MG63 (cell line): Measurements from ENCODE around the gene CCDC40. TPM values are rescaled to one million over a fixed set of nuclear protein-coding genes. Genes with fewer than 3 reads are reported as not detected.
A peak's percentile ranks its signal among the peaks of the same experiment; 100 is the strongest.

Source experiments
- DNase-seq: peaks from one replicate; pipeline ENCODE4 v3.0.0-alpha.2; 2020
- H3K27me3 ChIP-seq: fragments of 250-450 bp; sonication (Bioruptor Pico); 2 replicates; pipeline ENCODE4 v1.5.1; 2020; ENCODE audit warnings: mild to moderate bottlenecking, moderate library complexity
- H3K36me3 ChIP-seq: fragments of 250-450 bp; sonication (Bioruptor Pico); 2 replicates; pipeline ENCODE4 v1.5.1; 2020; ENCODE audit warnings: mild to moderate bottlenecking, moderate library complexity
- H3K4me3 ChIP-seq: fragments of 250-450 bp; sonication (Bioruptor Pico); 2 replicates; pipeline ENCODE4 v1.5.1; 2020; ENCODE audit warnings: mild to moderate bottlenecking, moderate library complexity
- H3K9me3 ChIP-seq: fragments of 250-450 bp; sonication (Bioruptor Pico); 2 replicates; pipeline ENCODE4 v1.5.1; 2020; ENCODE audit warnings: mild to moderate bottlenecking, moderate library complexity
- total RNA-seq: library from RNA; depleted of rRNA; stranded (reverse); fragments of >200 nt; shearing (Covaris generic); gene quantifications from 2 replicates; pipeline ENCODE4 v1.2.3, GENCODE V29; 2014; ENCODE audit warnings: low replicate concordance

CCDC40 gene
- total RNA-seq, 1 experiment from 2014 or later: 9.7 TPM

DNA sequence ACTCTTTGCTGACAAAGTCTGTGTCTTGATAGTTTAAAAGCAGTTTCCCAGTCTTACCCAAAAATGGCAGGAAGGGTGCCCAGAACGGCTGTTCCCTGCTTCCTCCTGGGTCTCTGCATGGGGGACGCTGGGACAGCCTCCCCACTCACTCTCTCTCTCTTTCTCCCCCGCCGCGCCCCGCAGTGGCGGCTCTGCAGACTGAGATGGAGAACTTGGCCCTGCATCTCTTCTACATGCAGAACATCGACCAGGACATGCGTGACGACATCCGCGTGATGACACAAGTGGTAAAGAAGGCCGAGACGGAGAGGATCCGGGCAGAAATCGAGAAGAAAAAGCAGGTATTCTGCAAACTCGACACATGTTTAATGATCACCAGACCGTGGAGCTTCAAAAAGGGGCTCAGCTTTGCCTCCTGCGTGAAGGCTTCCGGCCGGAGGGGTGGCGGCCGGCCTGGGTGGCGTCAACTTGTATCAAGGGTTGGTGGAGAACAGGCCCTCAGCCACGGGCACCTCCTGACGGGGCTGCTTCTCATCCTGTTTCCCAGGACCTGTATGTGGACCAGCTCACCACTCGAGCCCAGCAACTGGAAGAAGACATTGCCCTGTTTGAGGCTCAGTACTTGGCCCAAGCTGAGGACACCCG, 22.0 kb downstream of the CCDC40 start:
- no peak for DNase-seq
- Histone ChIP-seq H3K36me3 (no peaks in the 10 kb centered on the region), H3K27me3 (no peaks in the 10 kb centered on the region), H3K4me3 (no peak overlapping the region), H3K9me3 (no peaks in the 10 kb centered on the region)

DNA sequence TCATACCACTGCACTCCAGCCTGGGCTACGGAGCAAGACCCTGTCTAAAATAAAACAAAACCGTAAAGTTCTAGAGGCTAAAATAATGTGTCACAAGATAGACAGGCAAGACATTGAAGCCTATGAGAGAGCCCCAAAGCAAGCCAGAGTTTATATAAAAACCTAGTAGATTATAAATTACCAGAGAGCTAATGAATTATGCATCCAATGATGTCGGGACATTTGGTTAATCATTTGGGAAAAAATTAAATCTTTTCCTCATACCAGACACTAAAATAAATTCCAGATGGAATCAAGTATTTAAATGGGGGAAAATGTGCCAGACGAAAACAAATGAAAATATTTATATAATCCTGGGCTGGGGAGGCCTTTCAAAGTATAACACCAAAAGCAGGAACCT, 24.2 kb downstream of the CCDC40 start:
- no peaks in the 10 kb centered on the region for H3K36me3 ChIP-seq
- H3K27me3 ChIP-seq: no peaks in the 10 kb centered on the region
- DNase-seq: no peak
- no peaks in the 10 kb centered on the region for H3K9me3 ChIP-seq
- no peak overlapping the region for H3K4me3 ChIP-seq

DNA sequence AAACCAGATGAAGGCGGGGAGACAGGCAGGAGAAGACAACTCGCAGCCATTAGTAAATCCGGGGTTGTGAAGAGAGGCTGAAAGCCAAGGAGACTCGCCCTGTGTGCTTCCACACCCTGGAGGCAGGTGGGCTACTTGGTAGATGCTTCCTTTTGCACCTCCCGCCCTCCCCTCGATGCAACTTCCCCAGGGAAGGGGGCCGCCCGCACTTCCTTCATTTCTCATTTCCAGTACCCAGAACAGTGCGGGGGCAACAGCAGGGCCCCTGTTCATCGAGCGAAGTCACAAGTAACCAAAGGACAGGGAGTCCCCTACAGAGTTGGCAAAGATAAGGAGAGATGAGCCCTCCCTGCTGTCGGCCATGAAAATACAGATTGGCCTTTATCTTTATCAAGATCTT, 25.0 kb downstream of the CCDC40 start:
- H3K36me3 ChIP-seq: no peaks in the 10 kb centered on the region
- no peaks in the 10 kb centered on the region for H3K27me3 ChIP-seq
- no peaks in the 10 kb centered on the region for H3K9me3 ChIP-seq
- no peak for DNase-seq
- no peak overlapping the region for H3K4me3 ChIP-seq

DNA sequence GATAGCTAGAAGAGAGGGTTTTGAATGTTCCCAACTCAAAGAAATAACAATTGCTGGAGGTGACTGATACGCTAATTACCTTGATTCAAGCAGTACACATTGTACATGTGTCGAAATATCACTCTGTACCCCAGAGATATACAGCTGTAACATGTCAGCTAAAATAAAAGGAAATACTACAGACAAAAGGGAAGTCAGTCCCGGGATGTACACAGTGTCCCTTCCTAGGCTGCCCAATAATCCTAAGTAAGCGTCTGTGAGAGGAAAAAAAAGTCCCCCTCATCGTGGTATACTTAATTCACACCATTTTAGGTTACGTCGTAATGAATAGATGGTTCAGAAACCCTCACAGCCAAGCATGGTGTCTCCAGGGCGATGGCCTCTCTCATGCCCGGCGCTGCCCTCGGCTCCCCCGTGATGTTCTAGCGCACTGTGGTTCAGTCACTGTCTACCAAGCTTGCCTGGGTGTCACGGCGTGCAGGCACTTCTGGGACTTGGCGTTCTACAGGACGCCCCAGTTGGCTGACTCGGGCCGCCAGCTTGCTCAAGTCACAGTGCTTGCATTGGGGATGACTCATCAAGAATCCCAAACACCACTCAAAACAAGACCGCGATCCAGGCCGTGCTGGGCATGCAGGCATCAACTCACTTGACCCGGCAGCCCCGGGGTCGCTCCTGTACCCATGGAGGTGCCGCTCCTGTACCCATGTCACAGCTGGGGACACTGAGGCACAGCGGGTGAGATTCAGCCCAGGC, 27.6 kb downstream of the CCDC40 start:
- H3K27me3 ChIP-seq: no peaks in the 10 kb centered on the region
- no peaks in the 10 kb centered on the region for H3K36me3 ChIP-seq
- H3K9me3 ChIP-seq: no peaks in the 10 kb centered on the region
- no peak overlapping the region for H3K4me3 ChIP-seq
- DNase-seq: peak; percentile 70

DNA sequence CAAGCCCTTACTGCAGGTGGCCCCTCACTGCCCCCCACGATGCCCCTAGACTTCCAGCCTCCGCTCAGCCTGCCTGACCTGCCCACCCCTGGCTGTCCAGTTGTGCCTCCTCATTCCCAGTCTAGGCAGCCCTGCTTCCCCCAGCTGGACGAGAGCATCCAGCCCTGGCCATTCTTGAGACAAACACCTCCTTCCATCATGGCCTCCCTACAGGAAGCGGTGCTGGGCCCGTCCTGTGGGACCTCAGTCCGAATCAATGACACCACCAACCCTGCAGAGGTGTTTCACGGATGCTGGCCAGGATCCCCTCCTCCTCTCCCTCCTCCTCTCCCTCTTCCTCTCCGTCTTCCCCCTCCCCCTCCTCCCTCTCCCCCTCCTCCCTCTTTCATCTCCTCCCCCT, 28.3 kb downstream of the CCDC40 start:
- Histone ChIP-seq H3K27me3 (no peaks in the 10 kb centered on the region), H3K4me3 (no peak overlapping the region), H3K36me3 (no peaks in the 10 kb centered on the region), H3K9me3 (no peaks in the 10 kb centered on the region)
- no peak for DNase-seq

DNA sequence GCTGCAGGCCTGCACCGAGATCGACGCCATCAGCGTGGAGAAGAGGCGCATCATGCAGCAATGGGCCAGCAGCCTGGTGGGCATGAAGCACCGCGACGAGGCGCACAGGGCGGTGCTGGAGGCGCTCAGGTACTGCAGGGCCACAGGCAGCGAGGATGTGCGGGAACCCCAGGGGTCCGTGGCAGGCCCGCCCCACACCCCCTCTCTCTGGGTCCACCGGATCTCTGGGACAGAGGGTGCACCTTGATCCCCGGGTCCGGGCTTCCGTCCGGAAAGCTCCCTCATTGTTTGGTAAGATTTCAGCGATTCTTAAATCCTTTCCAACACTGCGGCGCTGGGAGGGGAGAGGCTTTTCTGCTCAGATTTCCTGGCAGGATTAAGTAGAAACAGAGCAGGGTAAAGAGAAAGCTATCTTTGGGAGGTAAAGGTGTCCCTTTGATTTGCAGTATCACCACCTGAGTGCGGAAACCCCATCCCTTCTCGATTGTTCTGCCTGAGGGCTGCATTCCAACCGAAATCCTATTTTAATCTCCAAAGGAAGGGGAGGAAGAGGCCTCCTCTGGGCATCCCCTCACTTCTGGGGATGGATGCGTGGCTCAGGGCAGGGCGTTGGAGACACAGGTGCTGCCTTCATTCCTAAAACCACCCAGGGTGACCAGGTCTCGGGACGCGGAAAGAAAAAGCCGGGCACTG, 29.2 kb downstream of the CCDC40 start:
- Histone ChIP-seq H3K9me3 (no peaks in the 10 kb centered on the region), H3K36me3 (no peaks in the 10 kb centered on the region), H3K4me3 (no peak overlapping the region), H3K27me3 (no peaks in the 10 kb centered on the region)
- no peak for DNase-seq

DNA sequence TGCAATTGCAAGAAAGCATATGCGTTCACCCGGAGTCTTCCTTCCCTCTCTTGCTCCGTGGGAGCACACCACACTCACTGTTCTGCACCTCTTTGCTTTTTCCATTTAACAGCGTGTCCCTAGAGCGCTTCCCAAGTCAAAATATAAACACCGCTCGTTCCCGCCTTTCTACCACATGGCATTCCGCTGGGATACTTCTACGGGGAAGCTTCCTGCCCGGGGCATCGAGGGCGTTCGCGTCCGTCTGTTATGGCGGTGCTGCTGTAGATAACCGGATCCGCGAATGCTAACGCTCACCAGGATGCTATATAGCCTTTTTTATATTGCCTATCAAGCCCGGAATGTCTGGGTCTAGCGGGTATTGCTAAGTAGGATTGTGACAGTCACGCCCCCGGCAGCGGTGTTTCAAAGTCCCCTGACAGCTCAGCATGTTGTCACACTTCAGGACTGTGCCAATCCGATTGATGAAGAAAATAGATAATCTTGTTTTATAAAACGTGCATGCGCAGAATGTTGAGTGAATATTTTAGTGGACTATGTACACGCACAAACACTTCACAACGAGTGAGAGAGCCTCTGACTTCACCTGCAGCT, 31.0 kb downstream of the CCDC40 start:
- H3K9me3 ChIP-seq: no peaks in the 10 kb centered on the region
- no peaks in the 10 kb centered on the region for H3K27me3 ChIP-seq
- no peak overlapping the region for H3K4me3 ChIP-seq
- DNase-seq: no peak
- no peaks in the 10 kb centered on the region for H3K36me3 ChIP-seq

DNA sequence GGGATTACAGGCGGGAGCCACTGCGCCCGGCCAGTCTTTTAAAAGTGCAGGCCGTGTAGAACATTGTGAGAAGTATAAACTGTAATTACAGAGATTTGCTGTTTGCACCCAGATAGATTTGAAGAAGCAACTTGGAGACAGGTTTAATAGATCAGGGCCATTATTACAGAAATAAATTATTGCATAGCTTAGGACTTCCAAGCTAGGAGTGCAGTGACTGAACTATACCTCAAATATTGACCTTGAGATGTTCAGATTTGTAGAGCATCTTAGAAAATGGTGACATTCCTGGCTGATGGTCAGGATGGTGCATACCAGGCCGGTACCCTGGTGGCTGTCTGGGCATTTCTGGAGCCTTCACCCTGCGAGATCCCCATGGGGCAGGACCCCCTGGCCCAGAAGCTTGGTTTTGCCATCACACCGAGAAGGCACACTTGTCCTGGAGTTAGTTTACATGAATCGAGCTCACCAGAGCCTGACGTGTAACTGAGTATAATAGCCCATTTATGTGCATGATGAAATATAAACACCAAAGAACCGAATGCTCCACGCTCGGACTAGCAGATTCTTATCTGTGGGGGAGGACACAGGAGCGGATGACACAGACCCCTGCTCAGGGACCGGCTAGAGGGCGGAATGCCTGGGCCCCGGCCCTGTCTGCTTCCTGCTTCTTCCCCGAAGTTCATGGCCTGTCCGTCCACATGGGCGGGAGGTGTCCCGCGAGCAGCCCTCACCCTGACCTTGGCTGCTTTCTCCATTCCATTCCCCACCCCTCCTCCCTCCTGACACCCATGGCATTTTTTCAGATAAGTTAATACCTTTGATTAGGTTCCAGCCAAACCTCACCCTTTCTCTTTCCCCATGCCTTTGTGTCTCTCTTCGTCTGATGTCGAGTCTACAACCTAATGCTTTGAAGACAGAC, 32.1 kb downstream of the CCDC40 start:
- no peak overlapping the region for H3K4me3 ChIP-seq
- no peaks in the 10 kb centered on the region for H3K27me3 ChIP-seq
- H3K9me3 ChIP-seq: no peaks in the 10 kb centered on the region
- no peaks in the 10 kb centered on the region for H3K36me3 ChIP-seq
- DNase-seq: no peak

DNA sequence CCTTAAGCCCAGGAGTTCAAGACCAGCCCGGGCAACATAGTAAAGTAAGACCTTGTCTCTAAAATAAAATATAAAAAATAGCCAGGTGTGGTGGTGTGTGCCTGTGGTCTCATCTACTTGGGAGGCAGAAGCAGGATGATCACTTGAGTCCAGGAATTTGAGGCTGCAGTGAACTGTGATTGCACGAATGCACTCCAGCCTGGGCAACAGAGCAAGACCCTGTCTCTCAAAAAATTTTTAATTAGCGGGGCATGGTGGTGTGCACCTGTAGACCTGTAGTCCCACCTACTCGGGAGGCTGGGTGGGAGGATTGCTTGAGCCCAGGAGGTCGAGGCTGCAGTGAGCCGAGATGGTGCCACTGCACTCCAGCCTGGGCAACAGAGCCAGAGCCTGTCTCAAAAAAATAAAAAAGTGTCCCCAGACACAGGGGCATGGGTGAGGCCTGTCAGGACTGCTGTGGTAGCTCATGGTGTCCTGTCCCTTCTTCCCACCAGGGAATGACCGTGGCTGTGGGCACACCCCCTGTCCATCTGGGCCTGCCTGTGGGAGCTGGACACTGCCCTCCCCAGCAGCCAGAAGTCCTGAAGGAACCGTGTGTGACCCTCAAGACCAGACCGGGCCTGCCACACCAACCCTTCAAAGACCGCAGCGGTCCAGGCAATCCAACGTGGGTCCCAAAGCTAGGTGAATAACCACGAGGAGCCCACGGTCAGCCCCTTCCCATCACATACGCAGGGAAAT, 34.1 kb downstream of the CCDC40 start:
- no peak overlapping the region for H3K4me3 ChIP-seq
- DNase-seq: no peak

DNA sequence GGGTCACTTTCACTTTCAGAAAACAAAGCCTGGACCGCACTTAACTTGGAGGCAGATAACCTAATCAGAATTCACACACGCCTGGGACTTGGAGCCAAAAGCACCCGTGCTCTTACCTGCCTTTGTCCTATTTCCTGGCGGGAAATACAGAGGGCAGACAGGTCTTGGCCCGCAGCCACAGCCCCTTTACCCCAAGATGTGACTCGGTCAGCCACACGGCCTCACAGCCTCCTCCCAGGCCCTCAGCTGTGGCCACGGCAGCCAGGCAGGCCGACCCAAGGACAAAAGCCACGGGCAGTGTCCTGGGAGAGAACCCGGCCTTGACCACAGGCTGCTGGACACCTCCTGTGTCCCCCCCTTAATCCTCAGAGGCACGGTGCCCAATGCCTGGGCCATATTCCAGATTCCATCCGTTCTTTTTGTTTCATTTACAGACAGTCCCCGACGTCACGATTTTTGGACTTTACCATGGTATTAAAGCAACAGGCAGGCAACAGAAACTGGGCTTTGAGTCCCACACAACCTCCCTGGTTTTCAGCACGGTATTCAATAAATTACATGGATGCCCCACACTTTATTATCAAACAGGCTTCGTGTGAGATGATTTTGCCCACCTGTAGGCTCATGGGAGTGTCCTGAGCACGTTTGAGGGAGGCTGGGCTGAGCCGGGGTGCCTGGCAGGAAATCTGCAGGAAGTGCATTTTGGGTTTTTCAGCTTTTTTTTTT, 34.8 kb downstream of the CCDC40 start:
- no peak overlapping the region for H3K4me3 ChIP-seq
- DNase-seq: peak; percentile 30
- no peaks in the 10 kb centered on the region for H3K27me3 ChIP-seq
- H3K9me3 ChIP-seq: no peaks in the 10 kb centered on the region
- H3K36me3 ChIP-seq: no peaks in the 10 kb centered on the region

More for the DNA sequence above, 34.1 kb downstream of the CCDC40 start:
- Histone ChIP-seq H3K9me3 (no peaks in the 10 kb centered on the region), H3K27me3 (no peaks in the 10 kb centered on the region), H3K36me3 (no peaks in the 10 kb centered on the region)

DNA sequence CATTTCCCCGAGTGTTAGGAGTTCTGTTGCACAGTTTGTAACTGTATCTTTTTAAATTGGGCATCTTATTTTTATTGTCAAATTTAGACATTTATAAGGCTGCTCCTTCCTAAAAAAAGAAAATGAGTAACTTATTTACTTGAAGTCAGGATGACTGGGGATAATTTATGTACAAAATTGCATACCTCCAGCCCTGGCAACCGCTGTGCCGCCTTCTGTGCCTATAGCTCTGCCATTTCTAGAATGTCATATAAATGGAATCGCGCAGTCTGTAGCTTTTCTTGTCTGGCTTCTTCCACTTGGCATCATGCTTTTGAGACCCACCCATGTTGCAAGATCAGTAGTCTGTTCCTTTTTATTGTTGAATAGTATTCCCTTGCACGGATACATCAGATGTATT, 36.0 kb downstream of the CCDC40 start:
- H3K4me3 ChIP-seq: no peak overlapping the region
- H3K27me3 ChIP-seq: no peaks in the 10 kb centered on the region
- no peaks in the 10 kb centered on the region for H3K36me3 ChIP-seq
- DNase-seq: no peak
- no peaks in the 10 kb centered on the region for H3K9me3 ChIP-seq

DNA sequence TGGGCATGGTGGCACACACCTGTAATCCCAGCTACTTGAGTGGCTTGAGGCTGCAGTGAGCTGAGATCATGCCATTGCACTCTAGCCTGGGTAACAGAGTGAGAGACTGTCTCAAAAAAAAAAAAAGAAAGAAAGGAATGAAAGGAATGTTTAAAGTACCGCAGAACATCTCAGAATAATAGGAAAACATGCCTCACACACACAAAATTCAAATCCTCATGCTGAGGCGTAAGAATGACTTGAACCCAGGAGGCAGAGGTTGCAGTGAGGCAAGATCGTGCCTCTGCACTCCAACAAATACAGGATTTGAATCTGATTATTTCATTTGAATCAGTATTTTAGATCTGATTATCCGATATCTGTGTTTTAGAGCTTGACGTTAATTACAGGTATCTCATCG, 43.6 kb downstream of the CCDC40 start:
- Histone ChIP-seq H3K27me3 (no peaks in the 10 kb centered on the region), H3K9me3 (no peaks in the 10 kb centered on the region), H3K4me3 (no peak overlapping the region), H3K36me3 (no peaks in the 10 kb centered on the region)
- DNase-seq: no peak

DNA sequence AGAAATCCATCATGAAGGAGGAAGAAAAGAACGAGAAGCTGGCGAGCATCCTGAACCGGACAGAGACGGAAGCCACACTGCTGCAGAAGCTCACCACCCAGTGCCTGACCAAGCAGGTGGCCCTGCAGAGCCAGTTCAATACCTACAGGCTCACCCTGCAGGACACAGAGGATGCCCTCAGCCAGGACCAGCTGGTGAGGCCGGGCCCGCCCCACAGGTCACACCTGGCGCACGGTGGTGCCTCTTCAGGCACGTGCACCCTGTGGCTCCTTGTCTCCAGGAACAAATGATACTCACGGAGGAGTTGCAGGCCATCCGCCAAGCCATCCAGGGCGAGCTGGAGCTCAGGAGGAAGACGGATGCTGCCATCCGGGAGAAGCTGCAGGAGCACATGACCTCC, 45.2 kb downstream of the CCDC40 start:
- no peak for DNase-seq
- no peaks in the 10 kb centered on the region for H3K36me3 ChIP-seq
- H3K4me3 ChIP-seq: no peak overlapping the region
- no peaks in the 10 kb centered on the region for H3K27me3 ChIP-seq
- no peaks in the 10 kb centered on the region for H3K9me3 ChIP-seq

DNA sequence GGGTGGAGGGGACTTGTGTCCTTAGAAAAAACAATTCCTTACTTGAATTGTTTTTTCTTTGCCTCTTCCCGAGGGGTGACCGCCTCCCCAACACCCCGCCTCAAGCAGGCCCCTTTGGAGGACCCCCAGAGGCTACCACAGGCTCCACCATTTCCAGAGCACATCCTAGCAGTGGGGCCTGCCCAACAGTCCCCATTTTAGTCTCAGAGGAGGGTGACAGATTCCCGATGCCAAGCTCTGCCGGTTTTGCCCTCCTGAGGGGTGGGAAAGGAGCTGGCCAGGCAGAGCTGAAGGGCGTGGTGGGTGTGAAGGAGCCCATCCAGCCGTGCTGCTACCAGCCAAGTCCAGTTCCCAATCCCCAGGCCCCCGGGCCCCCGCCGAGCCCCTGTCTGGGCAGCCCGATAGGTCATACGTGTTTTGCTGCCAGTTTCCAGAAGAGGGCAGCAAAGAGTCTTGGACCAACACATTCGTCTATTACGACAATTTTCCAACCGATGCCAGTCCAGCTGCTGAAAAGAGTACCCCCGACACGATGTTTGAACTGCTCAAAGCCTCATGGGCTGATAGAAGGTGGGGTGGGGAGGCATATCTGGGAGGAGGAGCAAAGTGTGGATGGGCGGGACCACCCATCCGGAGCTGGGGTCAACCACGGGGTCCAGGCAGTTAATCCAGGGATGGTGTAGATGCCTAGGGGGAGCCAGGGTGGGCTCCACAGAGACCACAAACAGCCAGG, 46.1 kb downstream of the CCDC40 start:
- Histone ChIP-seq H3K4me3 (no peak overlapping the region), H3K9me3 (no peaks in the 10 kb centered on the region)
- peak; percentile 68 for DNase-seq

More for the DNA sequence above, 46.1 kb downstream of the CCDC40 start:
- no peaks in the 10 kb centered on the region for H3K36me3 ChIP-seq
- H3K27me3 ChIP-seq: no peaks in the 10 kb centered on the region
